ENCODE results near the gene P2RX4. TPM values are rescaled to one million over a fixed set of nuclear protein-coding genes. Genes with fewer than 3 reads are reported as not detected.
"Not testable (repeated sequence)": the region's sequence is repeated elsewhere in the genome, so short reads cannot be mapped to it uniquely, and the experiment has no call there.

Gene P2RX4
- total RNA-seq, 2 donors from 2014 or later = 21.8 to 21.9 TPM

DNA sequence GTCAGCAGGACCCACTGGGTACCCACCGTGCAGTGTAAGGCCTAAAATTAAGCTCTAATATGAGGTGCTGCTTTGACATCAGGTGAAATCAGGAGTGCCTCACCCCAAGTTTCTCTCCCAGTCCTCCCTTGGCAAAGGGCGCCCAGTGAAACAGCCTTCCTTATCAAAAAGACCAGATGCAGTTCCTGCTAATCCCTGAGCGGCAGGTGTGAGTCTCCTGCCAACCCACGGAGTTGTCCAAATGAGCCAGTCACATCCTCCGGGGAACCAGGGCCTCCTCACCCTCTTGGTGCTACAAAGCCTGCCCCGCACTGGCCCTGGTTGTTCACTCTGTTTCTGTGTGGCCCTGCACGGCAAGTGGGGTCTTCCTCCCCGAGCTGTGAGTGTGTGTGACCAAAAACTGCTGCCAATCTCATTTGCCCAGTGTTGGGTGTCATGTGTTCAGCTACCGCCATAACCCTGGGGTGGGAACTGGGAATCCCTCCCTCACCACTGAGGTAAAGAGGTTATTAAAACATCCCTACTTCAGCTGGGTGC is 20.2 kb upstream of the P2RX4 start:
- no peak overlapping the region for H3K4me3 ChIP-seq
- no peak for DNase-seq (ENCODE audit: low spot score)
- H3K4me1 ChIP-seq = no peaks in the 10 kb centered on the region
- no peaks in the 10 kb centered on the region for H3K9me3 ChIP-seq
- H3K27me3 ChIP-seq = no peaks in the 10 kb centered on the region
- H3K27ac ChIP-seq = no peak overlapping the region
- H3K36me3 ChIP-seq = no peaks in the 10 kb centered on the region
- TF ChIP-seq, protein P1, sequence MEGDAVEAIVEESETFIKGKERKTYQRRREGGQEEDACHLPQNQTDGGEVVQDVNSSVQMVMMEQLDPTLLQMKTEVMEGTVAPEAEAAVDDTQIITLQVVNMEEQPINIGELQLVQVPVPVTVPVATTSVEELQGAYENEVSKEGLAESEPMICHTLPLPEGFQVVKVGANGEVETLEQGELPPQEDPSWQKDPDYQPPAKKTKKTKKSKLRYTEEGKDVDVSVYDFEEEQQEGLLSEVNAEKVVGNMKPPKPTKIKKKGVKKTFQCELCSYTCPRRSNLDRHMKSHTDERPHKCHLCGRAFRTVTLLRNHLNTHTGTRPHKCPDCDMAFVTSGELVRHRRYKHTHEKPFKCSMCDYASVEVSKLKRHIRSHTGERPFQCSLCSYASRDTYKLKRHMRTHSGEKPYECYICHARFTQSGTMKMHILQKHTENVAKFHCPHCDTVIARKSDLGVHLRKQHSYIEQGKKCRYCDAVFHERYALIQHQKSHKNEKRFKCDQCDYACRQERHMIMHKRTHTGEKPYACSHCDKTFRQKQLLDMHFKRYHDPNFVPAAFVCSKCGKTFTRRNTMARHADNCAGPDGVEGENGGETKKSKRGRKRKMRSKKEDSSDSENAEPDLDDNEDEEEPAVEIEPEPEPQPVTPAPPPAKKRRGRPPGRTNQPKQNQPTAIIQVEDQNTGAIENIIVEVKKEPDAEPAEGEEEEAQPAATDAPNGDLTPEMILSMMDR (IDR thresholded peaks at IDR 0.05) = no peak

DNA sequence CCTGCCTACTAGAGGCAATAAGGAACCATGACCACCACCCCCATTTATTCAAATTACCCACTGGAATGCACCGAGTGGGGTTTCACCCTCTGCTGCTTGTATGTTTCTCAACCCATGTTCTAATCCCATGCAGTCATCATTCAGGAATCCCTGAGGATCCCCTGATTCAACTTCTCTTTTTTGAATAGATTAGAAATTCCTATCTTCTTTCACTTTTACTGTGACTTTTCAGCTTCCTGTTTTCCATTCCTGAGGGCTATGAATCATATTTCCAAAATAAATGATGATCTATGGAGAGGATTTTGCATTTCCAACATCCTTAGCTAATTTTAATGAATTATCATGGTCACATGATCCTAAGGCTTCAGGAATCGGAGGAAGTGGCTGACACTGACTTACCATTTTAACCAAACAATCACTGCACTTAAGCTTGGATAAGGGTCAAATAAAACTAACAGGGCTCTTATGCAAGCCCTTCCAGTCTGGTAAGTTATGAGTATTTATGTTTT is 19.4 kb upstream of the P2RX4 start:
- no peaks in the 10 kb centered on the region for H3K27me3 ChIP-seq
- H3K27ac ChIP-seq = peak overlapping the region in 1 of 2 donors; percentile 34
- H3K4me3 ChIP-seq = no peak overlapping the region
- TF ChIP-seq, protein P1 (IDR thresholded peaks at IDR 0.05) = no peak
- H3K4me1 ChIP-seq = no peaks in the 10 kb centered on the region
- no peaks in the 10 kb centered on the region for H3K36me3 ChIP-seq
- H3K9me3 ChIP-seq = no peaks in the 10 kb centered on the region
- DNase-seq (ENCODE audit: low spot score) = no peak

- peak overlapping the region in 1 of 2 donors; percentile 34 for H3K27ac ChIP-seq
- no peaks in the 10 kb centered on the region for H3K36me3 ChIP-seq
- H3K9me3 ChIP-seq = no peaks in the 10 kb centered on the region
- DNase-seq (ENCODE audit: low spot score) = no peak
- TF ChIP-seq, protein P1 (IDR thresholded peaks at IDR 0.05) = no peak
- H3K4me1 ChIP-seq = no peaks in the 10 kb centered on the region
- H3K27me3 ChIP-seq = no peaks in the 10 kb centered on the region
- H3K4me3 ChIP-seq = no peak overlapping the region
Measured at GRCh38 chr12:121191151-121191550, 18.8 kb upstream of the P2RX4 start.

DNA sequence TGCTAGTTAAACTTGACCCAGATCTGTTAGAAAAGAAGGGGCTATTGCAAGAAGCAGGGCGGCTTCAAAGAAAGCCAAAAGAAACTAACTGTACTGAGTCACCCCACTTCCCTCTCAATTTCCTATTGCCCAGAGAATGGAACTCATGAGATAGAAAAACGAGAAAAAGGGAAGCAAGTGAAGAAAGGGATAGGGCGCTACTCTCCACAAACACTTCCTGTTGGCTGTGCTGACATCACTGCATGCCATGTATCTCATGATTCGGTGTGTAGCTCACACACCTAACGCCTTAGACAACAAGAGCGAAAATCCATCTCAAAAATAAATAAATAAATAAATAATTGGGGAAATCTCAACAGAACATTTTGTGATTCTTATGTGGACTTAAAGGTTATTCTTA is 13.0 kb upstream of the P2RX4 start:
- H3K36me3 ChIP-seq = no peaks in the 10 kb centered on the region
- TF ChIP-seq, protein P1 (IDR thresholded peaks at IDR 0.05) = no peak
- no peaks in the 10 kb centered on the region for H3K9me3 ChIP-seq
- DNase-seq (ENCODE audit: low spot score) = no peak
- no peaks in the 10 kb centered on the region for H3K4me1 ChIP-seq
- no peaks in the 10 kb centered on the region for H3K27me3 ChIP-seq
- no peak overlapping the region for H3K4me3 ChIP-seq
- H3K27ac ChIP-seq = no peak overlapping the region

DNA sequence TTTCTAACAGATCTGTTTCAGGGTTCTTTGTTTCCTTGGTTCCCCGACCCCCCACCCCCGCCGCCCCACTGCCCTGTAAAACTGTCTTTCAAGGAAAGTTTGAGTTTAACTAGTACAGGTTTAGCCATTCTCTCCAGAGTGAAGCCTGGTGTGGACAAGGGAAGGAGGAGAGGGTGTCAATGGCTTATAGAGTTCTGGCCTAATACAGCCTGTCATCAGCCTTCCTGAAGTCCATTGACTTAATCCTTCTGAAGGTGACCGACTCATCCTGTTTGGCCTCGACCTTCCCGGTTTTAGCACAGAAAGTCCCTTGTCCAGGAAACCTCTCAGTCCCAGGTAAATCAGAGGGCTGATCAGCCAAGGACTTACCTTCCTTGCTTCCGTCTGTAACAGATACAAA is 11.0 kb upstream of the P2RX4 start:
- TF ChIP-seq, protein P1 (IDR thresholded peaks at IDR 0.05) = no peak
- H3K27ac ChIP-seq = no peak overlapping the region
- H3K4me1 ChIP-seq = no peaks in the 10 kb centered on the region

GRCh38 chr12:121201140-121201539 is 8.8 kb upstream of the P2RX4 start:
- not testable (repeated sequence) for H3K4me1 ChIP-seq; H3K27ac ChIP-seq; H3K4me3 ChIP-seq; H3K9me3 ChIP-seq; H3K27me3 ChIP-seq; DNase-seq (ENCODE audit: low spot score); H3K36me3 ChIP-seq

More for the DNA sequence above, 11.0 kb upstream of the P2RX4 start:
- no peaks in the 10 kb centered on the region for H3K27me3 ChIP-seq
- H3K9me3 ChIP-seq = no peaks in the 10 kb centered on the region
- DNase-seq (ENCODE audit: low spot score) = no peak
- H3K36me3 ChIP-seq = no peaks in the 10 kb centered on the region
- H3K4me3 ChIP-seq = no peak overlapping the region
